BJ (cell line): ENCODE data around the gene ODAD3. TPM values are rescaled to one million over a fixed set of nuclear protein-coding genes. Genes with fewer than 3 reads are reported as not detected.
"Not testable (repeated sequence)": the region's sequence is repeated elsewhere in the genome, so short reads cannot be mapped to it uniquely, and the experiment has no call there.

Source experiments
- CTCF ChIA-PET: fragments of 350-600 bp; formaldehyde crosslinking; extraction: SDS; loops from one replicate; lab custom pipeline; 2021; ENCODE audit warnings: antibody characterized with exemption, inconsistent platforms; lab: Yijun Ruan, JAX
- POLR2A ChIA-PET: fragments of 300-600 bp; sonication (Branson Sonifier 250); formaldehyde crosslinking; extraction: SDS; loops from one replicate; lab custom pipeline; 2021; ENCODE audit warnings: antibody characterized with exemption; lab: Charles Lee
- DNase-seq: peaks from one replicate; pipeline ENCODE4 v3.0.0-alpha.2; 2011; ENCODE audit warnings: low read depth
- H3K27me3 ChIP-seq: 2 replicates; pipeline ENCODE4 v1.6.0; 2011; ENCODE audit warnings: low read length; ENCODE audit not compliant: control insufficient read depth, insufficient read depth
- H3K36me3 ChIP-seq: 2 replicates; pipeline ENCODE4 v1.5.1; 2011; ENCODE audit warnings: low read length; ENCODE audit not compliant: control insufficient read depth, insufficient read depth
- H3K4me3 ChIP-seq: 2 replicates; pipeline ENCODE4 v1.5.1; 2011; ENCODE audit warnings: low read depth, mild to moderate bottlenecking, control low read depth, low read length
- CTCF ChIP-seq: IDR thresholded peaks from 2 replicates; pipeline ENCODE4 v1.5.1; 2011; ENCODE audit warnings: low read depth, mild to moderate bottlenecking, control low read depth, inconsistent platforms, low read length, moderate library complexity; ENCODE audit not compliant: insufficient read depth
- polyA plus RNA-seq: library from polyadenylated mRNA; depleted of rRNA; stranded (reverse); fragments of >200 nt; gene quantifications from 2 replicates; pipeline ENCODE4 v1.2.3, GENCODE V29; 2011

The ODAD3 gene
- polyA plus RNA-seq, 1 experiment: 0.38 TPM

GRCh38 chr19:11416346-11417052 is 18.4 kb downstream of the ODAD3 start:
- H3K4me3 ChIP-seq: no peak overlapping the region
- no peak for TF ChIP-seq CTCF
- no peak for DNase-seq
- H3K36me3 ChIP-seq: no peaks in the 10 kb centered on the region
- H3K27me3 ChIP-seq: no peaks in the 10 kb centered on the region
- ChIA-PET CTCF (interaction anchor here (0.5 to 1.7 kb wide), 3 partner anchors 11 to 36 kb away, joined by 3 to 4 read pairs (median 3); no protein-coding TSS in a partner anchor), POLR2A (no interaction called here)

- no peak overlapping the region for H3K4me3 ChIP-seq
- no peak for TF ChIP-seq CTCF
- ChIA-PET CTCF (interaction anchor here (1.0 kb wide), 1 partner anchor 37 kb away, joined by 4 read pairs; no protein-coding TSS in a partner anchor), POLR2A (no interaction called here)
- no peaks in the 10 kb centered on the region for H3K27me3 ChIP-seq
- H3K36me3 ChIP-seq: no peaks in the 10 kb centered on the region
- no peak for DNase-seq
Measured at GRCh38 chr19:11414544-11414943, 20.4 kb downstream of the ODAD3 start.

- no peaks in the 10 kb centered on the region for H3K36me3 ChIP-seq
- ChIA-PET CTCF (no interaction called here), POLR2A (no interaction called here)
- no peak for TF ChIP-seq CTCF
- no peaks in the 10 kb centered on the region for H3K27me3 ChIP-seq
- no peak overlapping the region for H3K4me3 ChIP-seq
- DNase-seq: no peak
Measured at GRCh38 chr19:11410682-11411081, 24.2 kb downstream of the ODAD3 start.

GRCh38 chr19:11408591-11408990 is 26.3 kb downstream of the ODAD3 start:
- H3K27me3 ChIP-seq: no peaks in the 10 kb centered on the region
- POLR2A ChIA-PET: no interaction called here
- H3K4me3 ChIP-seq: no peak overlapping the region
- CTCF ChIA-PET: interaction anchor here (0.6 kb wide), 1 partner anchor 201 kb away, joined by 3 read pairs; no protein-coding TSS in a partner anchor
- no peaks in the 10 kb centered on the region for H3K36me3 ChIP-seq
- DNase-seq: no peak
- TF ChIP-seq CTCF: no peak

GRCh38 chr19:11406703-11407236 is 28.2 kb downstream of the ODAD3 start:
- H3K36me3 ChIP-seq, H3K4me3 ChIP-seq, POLR2A ChIA-PET, DNase-seq, H3K27me3 ChIP-seq: not testable (repeated sequence)
- CTCF ChIA-PET: interaction anchor here (0.6 to 2.6 kb wide), 3 partner anchors 26 to 1388 kb away, joined by 3 to 15 read pairs (median 3); partner anchors contain the start of gene PRKCSH
